K562 (cell line): ENCODE results near the gene SENP7. TPM values are rescaled to one million over a fixed set of nuclear protein-coding genes. Genes with fewer than 3 reads are reported as not detected.
A peak's percentile ranks its signal among the peaks of the same experiment; 100 is the strongest.

Experiments used
- ARID3A ChIP-seq: IDR thresholded peaks from 2 replicates; pipeline ENCODE4 v1.6.1; 2012; ENCODE audit warnings: low read depth, low read length, improper control_type of control experiment, borderline replicate concordance
- CTBP1 ChIP-seq: fragments of 450-650 bp; IDR thresholded peaks from 2 replicates; pipeline ENCODE4 v1.6.1; 2016; ENCODE audit warnings: borderline replicate concordance
- PHF21A ChIP-seq: fragments of 450-650 bp; IDR thresholded peaks from 2 replicates; pipeline ENCODE4 v1.6.1; 2017; ENCODE audit warnings: low read depth, borderline replicate concordance
- POLR2G ChIP-seq: fragments of 200-400 bp; formaldehyde crosslinking; IDR thresholded peaks from 2 replicates; pipeline ENCODE4 v1.6.1; 2017; ENCODE audit warnings: low read depth, mild to moderate bottlenecking, antibody characterized with exemption, low read length, moderate library complexity
- RREB1 ChIP-seq: fragments of 250-450 bp; sonication (Bioruptor Pico); IDR thresholded peaks from 2 replicates; pipeline ENCODE4 v1.4.0; 2020
- SP2 ChIP-seq: IDR thresholded peaks from 2 replicates; pipeline ENCODE4 v1.6.1; 2011; ENCODE audit warnings: mild to moderate bottlenecking, low read depth, low read length, moderate library complexity; ENCODE audit not compliant: poor library complexity, severe bottlenecking; ENCODE audit errors: extremely low read depth
- TAF7 ChIP-seq: fragments of 450-650 bp; IDR thresholded peaks from 2 replicates; pipeline ENCODE4 v1.6.1; 2016; ENCODE audit warnings: missing genetic modification characterization, missing compliant biosample characterization
- WHSC1 ChIP-seq: IDR thresholded peaks from one replicate; pipeline ENCODE4 v1.6.1; 2012; ENCODE audit warnings: low read length, control low read depth, inconsistent platforms
- ZBTB9 ChIP-seq: fragments of 450-650 bp; formaldehyde crosslinking; IDR thresholded peaks from 2 replicates; pipeline ENCODE4 v1.4.0; 2020; ENCODE audit warnings: mild to moderate bottlenecking, moderate library complexity
- ZNF280A ChIP-seq: fragments of 450-650 bp; IDR thresholded peaks from 2 replicates; pipeline ENCODE4 v1.6.1; 2018; ENCODE audit warnings: mild to moderate bottlenecking, low read depth; ENCODE audit not compliant: partially characterized antibody
- ZNF699 ChIP-seq: fragments of 250-450 bp; sonication (Bioruptor Pico); IDR thresholded peaks from 2 replicates; pipeline ENCODE4 v1.8.0; 2021; ENCODE audit warnings: mild to moderate bottlenecking, moderate library complexity; ENCODE audit not compliant: insufficient replicate concordance
- polyA plus RNA-seq, 8 experiments: library from polyadenylated mRNA; depleted of rRNA in 4 of 8; stranded (reverse) in 5 of 8; unstranded in 3 of 8; fragments of >200 nt; fragmentation: Nextera tagmentation in 2 of 8; fragmentation: Illumina TruSeq in 1 of 8; extraction: Ambion mirVana in 2 of 8; extraction: Trizol in 1 of 8; gene quantifications; 2 replicates each; pipeline versions ENCODE4 v1.2.1 to v1.2.3, GENCODE V29; 2011 to 2014; ENCODE audit warnings: inconsistent platforms in 1 of 8, missing spikeins in 1 of 8
- total RNA-seq, 7 experiments: library from RNA; depleted of rRNA in 6 of 7; stranded (reverse); fragments of >200 nt in 6 of 7; fragmentation: Illumina TruSeq in 2 of 7; extraction: Trizol in 2 of 7; gene quantifications; 2 replicates each; pipeline versions ENCODE4 v1.2.1 to v1.2.3, GENCODE V29; 2011 to 2021; ENCODE audit warnings: low replicate concordance in 1 of 7

The SENP7 gene
- total and polyA plus RNA-seq, 9 of the 15 experiments (the other 6 are each of a cell fraction or from before 2014, with no cell fraction given): 4.1 to 21.9 (median 10.7) TPM

GRCh38 chr3:101529816-101530685 lies 17.0 kb upstream of the SENP7 start (continued):
- TF ChIP-seq ZNF280A (peak; percentile 51), ARID3A (peak; percentile 58; the same call in 1 of the 2 replicates), PHF21A (no peak), SP2 (no peak), WHSC1 (no peak), CTBP1 (peak; percentile 89; the same call in 1 of the 2 replicates), TAF7 (tag) (no peak), ZBTB9 (peak; percentile 57; the same call in 1 of the 2 replicates), RREB1 (no peak), ZNF699 (CRISPR knock-in tag) (no peak), POLR2G (no peak)
